ENCODE data around the gene IQGAP3.

GRCh38 chr1:156492591-156493080, 79.7 kb downstream of the IQGAP3 start:
- TF ChIP-seq CTCF (IDR thresholded peaks at IDR 0.05; ENCODE audit: low read length) (no peak), EZH2 (optimal IDR thresholded peaks at IDR 0.05; ENCODE audit: low read depth, low read length) (no peak)
